ENCODE data around the gene TMIGD1.
A peak's percentile ranks its signal among the peaks of the same experiment; 100 is the strongest.

Gene TMIGD1, protein sequence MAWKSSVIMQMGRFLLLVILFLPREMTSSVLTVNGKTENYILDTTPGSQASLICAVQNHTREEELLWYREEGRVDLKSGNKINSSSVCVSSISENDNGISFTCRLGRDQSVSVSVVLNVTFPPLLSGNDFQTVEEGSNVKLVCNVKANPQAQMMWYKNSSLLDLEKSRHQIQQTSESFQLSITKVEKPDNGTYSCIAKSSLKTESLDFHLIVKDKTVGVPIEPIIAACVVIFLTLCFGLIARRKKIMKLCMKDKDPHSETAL

GRCh38 chr17:30333503-30334360, at the start of gene TMIGD1:
TSS of gene TMIGD1 (minus strand) at chr17:30334057. CDS start at chr17:30332133, 1,924 bp downstream.
- DNase-seq = no peak

DNA sequence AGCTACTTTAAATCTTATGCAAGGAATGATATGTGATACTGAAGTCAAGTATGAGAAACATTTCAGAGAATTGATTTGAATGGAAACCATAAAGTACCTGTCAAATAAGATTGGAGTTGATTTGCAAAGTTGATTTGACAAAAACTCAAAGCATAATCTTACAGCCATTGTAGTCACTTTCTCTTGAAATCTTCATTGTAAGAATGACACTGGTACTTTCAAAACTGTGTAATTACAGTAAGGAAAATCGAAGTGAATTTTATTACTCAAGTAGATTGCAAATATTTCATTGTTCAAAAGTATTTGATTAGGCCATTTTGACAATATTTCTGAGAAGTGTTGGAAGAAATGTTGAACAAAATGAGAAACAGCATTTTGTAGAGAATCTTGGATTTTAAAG, 48.5 kb upstream of the TMIGD1 start:
- DNase-seq = no peak

DNA sequence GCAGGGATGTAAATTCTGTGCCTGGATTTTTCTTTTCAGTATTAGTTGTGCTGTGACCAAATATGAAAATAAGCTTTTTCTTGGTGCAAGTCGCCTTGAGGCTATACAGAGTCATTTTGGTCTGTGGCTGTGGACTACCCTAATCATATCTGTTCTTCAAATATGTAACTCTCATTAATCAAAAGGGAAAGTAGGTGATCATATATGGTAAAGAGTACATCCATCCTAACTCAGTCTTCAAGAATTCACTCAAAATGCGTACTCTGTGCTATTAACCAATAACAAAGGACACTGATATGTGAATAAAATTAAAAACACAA, 47.4 kb upstream of the TMIGD1 start:
- no peak for DNase-seq

DNA sequence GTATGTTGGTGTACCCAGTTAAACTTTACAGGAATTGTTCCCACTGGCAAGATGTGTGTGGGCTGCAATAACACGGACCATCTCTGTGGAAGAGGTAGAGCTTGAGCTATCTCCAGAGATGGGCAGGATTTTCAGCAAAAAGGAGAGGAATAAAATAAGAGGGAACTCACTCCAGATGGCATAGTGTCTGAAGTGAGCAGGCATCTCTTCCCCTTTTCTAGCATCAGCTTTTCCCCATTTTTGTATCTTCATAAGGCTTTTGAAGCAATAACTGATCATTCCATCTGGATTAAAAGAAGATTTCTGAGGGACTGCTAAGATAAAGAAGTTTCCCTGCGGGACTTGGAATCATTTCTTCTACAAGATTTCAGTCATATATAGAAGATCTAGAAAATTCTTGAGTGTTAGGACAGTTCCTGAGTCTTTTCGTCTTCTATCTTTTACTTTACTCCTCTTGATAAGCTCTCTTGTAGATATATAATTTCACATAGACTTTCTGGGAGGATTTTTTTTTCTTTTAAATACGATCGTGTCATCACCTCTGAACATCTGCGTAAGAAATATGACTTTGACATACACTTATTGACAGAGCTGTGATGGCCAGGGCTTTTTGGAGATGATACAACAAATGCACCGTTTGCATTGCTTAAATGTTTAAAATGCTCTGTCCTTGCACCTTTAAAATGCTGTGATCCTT, 46.9 kb upstream of the TMIGD1 start:
- DNase-seq = no peak

DNA sequence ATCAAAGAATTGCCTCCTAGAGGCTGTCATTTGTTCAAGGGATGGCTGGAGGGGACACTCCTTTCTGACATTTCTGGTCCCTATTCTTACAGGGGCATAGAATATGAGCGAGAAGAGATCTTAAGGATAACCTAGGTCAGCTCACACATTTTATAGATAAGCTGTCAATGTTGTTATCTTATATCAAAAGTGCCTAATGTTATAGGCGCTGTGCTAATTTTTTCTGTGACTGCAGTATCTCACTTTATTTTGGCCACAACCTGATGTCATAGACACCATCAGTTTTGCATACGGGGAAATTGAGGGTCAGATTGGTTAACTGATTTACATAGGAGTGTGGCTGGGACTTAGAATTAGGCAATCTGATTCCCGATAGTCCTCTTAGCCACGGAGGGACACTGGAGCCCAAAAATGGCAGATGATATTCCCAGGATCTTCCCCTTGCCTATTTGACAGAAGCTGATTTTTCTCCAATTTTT, 46.1 kb upstream of the TMIGD1 start:
- no peak for DNase-seq

- DNase-seq = peak; percentile 41
Measured at GRCh38 chr17:30379303-30379902, 45.5 kb upstream of the TMIGD1 start.

- DNase-seq = peak; percentile 98
Measured at GRCh38 chr17:30378825-30379302, 45.0 kb upstream of the TMIGD1 start, which contains the start of gene CPD. TSS of gene CPD (plus strand) at chr17:30378927. CDS start at chr17:30378981, 54 bp downstream.

DNA sequence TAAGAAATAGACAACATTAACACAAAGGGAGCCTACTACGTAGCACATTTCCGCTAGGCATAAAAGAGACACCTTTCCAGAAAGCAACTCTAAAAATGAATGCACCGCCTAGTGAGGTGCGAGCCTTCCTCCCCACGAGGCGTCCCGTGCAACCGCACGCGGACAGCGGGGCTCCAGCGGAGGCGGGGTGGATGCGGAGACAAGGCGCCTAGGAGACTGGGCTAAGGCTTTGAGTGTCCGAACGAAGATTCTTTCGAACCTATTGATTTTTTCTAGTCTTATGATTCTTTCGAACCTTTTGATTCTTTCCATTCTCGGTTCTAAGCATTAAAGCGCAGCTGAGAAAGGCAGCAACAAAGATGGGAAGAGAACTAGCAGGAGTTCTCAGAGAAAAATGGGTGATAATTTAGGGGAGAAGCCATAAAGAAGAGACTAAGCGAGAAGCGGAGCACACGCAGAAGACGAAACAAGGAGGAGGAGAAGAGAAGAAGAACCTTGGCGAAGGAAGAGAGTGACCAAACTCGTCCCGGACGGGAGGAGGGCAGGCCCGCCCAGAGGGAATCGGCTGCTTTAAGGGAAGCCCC, 44.5 kb upstream of the TMIGD1 start:
- peak; percentile 70 for DNase-seq

DNA sequence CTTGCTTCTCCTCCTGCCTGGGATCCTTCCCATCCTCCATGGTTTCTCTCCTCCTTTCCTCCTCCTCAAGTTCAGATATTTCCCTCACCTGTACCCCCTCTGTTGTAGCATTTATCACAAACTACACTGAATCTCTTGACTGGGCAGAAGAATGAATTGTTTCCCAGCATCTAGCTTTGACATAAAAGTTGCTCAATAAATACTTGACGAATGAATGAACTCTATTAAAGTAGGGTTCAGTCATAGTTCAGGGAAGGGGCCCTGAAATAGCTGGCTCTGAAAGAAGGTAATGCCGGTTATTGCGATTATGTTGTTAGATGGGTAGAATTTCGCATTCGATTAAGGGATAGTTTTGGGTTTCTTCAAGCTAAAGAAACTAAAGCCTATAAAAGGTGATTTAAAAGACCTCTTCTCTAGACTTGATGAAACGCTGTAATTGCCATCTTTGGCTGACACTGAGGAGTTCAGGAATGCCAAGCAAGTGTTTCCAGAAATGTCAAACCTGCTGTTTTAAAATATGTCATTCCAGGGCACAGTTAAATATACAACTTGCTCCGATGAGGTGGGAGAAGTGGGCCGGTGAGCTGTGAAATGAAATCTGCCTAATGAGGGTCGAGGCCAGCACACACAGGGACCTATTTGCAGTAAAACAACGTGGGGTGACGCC, 43.9 kb upstream of the TMIGD1 start:
- DNase-seq = no peak

GRCh38 chr17:30376621-30377452, 43.0 kb upstream of the TMIGD1 start:
- DNase-seq = peak; percentile 24

DNA sequence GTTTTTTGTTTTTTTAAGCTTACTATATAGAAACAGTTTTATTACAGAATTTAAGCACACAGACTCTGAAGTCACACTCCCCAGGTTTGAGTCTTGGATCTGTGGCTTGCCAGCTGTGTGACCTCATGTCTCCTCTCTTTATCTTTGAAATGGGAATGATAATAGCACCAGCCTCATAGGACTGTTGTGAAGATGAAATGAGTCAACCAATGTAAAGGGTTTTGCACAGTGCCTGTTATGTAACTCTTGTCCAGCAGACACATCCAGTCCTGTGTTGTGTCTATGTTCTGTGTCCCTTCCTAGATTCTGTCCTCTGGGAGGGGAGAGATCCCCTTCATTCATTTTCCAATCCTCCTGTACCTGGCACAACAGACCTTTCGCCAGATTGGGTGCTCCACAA, 41.8 kb upstream of the TMIGD1 start:
- DNase-seq = no peak

- DNase-seq = peak; percentile 12
Measured at GRCh38 chr17:30372755-30373154, 38.9 kb upstream of the TMIGD1 start.

DNA sequence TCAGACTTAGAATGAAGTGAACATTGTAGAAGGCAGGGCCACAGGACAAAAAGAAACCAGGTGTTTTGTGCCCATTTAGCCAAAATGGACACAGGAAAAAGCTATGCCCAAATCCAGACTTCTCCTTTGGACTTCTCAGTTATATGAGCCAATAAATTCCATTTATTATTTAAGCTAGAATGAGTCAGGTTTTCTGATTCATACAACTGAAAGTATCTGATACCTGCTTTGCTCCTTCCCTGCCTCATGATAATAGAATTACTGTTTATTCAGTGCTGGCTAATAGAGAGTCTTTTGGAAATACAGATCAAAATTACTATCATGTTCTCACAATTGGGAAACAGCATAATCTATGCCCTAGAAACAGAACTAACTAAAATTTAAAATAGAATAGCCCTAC, 36.1 kb upstream of the TMIGD1 start:
- DNase-seq = no peak

DNA sequence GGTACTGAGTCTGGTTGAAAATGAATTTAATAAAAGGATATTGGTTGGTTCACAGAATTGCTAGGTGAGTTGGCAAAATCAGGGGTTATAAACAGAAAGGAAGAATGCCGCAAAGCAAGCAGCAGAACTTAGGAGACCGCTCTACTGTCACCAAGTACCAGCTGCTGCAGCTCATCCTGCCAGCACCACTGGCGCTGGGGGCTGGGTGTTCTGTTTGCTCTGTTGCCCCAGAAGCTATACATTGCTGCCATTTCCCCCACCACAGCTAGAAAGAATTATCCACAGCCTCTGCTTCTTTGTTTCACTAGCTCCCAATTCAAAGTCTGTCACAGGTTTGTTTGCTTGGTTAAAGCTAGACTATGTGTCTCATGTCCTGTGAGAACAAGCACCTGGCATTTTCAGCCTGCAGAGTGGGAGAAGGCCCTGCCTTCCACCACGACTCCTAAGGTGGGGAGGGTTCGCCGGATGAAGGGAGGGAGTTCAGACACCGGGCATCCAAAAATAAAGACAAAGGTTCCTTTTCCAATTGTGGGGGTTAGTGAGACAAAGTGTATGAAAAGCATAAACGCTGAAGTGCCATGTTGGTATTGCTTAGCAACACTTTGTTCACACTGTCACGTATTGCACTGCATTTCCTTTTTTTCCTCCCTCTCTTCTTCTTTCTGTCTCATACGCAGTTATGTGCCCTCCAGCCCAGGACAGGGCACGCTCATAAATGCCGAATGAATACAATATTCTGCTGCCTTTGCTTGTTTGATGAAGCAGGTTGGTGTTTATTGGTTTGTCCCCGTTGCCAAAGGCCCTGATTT, 35.3 kb upstream of the TMIGD1 start:
- no peak for DNase-seq

DNA sequence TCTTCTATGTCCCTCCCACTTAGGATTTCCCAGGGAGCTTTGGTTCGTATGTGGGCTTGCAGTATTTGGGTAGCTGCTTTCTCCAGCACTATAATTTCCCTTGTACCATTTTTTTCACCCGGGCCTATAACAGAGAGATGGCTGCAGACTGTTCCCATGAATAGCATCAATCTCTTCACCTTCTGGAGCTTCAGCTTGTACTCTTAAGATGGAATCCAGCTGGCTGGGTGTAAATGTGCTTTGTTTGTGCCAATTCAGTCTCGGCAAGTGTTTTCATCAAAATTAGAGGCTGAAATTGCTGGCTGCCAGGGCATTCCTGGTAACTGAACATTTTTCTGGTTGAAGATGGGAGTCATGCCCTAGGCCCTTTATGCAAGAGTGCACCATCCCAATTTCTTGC, 32.7 kb upstream of the TMIGD1 start:
- DNase-seq = no peak

GRCh38 chr17:30363715-30364202, 29.9 kb upstream of the TMIGD1 start:
- DNase-seq = peak; percentile 80

DNA sequence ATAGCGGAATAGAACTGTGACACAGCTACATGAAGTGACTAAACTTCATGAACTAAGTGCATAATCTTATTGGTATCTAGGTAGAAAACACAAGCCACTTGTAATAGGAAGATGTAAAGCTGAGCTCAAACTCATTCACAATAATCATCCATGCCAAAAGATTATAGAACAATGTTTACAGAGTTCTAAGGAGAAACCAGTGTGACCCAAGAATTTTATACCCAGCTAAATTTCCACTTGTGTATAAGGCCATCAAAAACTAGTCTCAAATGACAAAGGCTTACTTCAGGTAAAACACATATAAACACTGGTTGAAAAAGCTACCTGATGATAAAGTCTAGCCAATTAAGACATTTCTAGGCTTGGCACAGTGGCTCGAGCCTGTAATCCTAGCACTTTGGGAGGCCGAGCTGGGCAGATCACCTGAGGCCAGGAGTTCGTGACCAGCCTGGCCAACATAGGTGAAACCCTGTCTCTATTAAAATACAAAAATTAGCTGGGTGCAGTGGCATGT, 28.0 kb upstream of the TMIGD1 start:
- DNase-seq = no peak

DNA sequence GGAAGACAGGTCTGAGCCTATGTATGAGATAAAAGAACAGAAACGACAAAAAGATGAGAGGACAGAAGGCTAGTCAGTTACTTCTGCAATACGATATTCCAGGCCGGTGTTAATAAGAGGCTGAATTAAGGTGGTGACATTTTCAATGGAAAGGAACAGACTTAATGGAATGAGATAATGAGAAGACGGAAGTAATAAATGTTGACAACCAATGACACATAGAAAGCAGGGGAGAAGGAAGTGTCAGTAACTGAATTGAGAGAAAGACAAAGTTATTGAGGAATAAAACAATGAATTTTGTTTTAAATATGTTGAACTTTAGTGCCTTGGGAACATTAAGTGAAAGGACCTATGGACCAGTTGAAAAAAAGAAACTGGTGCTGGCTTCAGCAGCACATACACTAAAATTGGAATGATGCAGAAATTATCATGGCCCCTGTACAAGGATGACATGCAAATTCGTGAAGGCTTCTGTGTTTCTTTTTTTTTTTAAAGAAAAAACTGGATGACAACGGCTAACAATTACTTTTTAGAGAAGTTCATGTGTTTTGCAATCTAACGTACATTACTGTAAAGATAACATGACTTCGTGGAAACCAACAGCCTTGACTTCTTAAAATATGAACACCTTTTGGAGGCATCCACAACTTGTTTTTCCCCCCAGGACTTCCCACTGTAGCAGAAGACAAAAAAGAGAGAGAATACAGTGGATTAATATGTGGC, 26.4 kb upstream of the TMIGD1 start:
- DNase-seq = no peak
